GM04504 (cell line): ENCODE results near the gene PASK.

Experiments used
- DNase-seq: peaks from one replicate; pipeline ENCODE4 v3.0.0-alpha.2; 2012; ENCODE audit warnings: low read depth

Gene PASK

GRCh38 chr2:241081643-241082340 lies 67.5 kb downstream of the PASK start:
- no peak for DNase-seq

DNA sequence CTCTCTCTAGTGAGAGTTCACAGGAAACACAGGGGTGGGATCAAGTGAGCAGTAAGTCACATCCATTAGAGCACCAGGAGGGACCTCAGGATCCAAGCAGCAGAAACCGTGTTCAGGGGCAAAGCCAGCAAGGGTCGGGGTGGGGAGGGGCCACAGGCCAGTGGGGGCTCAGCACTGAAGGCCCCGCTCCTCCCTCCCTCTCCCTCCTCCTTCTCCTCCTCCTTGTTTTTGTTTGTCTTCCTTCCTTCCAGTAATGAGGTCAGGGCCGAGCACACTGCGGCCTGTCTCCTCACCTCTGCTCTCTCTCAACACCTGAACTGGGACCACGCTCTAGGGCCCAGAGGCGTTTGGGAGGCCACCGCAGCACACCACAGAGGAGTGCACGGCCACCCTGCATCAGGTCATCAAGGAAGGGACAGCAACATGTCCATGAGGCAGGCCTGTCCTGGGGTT lies 68.1 kb downstream of the PASK start:
- no peak for DNase-seq

DNA sequence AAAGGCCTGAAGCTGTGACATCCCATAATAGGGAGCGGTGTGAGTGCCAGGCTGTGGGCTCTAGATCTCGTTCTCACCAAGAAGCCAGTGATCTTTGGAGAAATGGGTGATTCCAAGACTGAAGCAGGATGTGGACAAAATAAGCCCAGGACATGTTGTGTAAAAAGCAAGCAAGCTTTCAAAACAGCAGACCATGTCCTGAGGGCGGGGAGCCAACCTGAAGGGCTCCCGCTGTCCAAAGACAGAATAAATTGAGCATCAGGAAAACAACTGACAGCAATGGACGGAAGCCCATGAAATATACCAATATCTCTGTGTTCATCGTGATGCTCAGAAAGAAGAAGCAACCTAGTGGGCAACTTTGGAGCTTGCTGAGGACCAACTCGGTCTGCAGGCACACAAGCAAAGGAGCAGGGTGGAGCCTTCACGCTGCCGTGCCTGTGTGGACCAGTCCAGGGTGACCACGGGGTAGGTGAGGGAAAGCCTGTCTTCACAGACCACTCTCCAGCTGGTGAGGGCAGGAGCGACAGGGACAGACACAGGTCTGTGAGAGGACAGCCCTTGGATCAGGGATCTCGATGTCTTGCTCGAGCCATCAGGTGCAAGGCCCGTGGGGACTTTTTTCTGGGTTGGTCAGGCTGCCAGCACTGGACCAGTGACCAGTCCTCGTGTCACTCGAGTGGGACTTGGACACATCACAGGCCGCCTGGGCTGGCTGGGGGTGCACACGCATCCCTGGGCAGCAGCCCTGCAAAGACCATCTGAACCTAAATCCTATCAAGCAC lies 68.7 kb downstream of the PASK start:
- no peak for DNase-seq

GRCh38 chr2:241074901-241075540 lies 74.3 kb downstream of the PASK start:
- DNase-seq, result no peak

DNA sequence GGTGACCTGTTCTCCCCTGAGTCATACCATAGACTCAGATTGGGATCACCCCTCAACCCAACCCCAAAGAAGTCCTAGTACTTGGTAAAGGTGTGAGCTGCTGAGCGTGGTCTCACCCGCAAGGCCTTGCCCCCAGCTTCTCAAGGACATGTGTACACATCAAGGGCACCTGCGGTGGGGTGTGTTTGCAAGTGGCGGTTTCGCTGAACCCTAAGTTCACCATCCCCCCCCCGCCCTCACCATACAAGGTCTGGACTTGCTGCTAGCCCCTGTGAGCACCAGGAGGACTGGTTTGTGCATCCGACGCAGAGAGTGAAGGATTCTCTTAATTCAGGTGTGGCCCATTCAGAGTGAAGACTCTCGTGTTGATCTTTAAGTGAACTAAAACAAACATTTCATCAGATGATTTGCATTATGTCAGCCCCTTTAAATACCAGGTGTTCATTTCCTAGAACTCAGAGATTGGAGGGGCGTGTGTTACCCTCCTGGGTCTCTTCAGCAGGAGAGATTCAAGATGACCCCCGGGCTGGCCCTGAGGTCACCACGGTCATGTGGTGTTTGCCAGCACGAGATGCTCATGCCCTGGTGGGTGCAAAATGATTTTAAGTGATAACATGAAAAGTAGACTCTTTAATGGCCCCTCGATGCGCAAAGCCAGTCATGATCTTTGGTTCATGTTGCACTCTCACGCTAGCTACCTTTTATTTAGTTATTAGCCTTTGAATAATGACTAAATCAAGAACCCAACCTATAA lies 75.0 kb downstream of the PASK start:
- DNase-seq, result no peak

- DNase-seq, result no peak
Observed at GRCh38 chr2:241073166-241074064, 75.9 kb downstream of the PASK start.

DNA sequence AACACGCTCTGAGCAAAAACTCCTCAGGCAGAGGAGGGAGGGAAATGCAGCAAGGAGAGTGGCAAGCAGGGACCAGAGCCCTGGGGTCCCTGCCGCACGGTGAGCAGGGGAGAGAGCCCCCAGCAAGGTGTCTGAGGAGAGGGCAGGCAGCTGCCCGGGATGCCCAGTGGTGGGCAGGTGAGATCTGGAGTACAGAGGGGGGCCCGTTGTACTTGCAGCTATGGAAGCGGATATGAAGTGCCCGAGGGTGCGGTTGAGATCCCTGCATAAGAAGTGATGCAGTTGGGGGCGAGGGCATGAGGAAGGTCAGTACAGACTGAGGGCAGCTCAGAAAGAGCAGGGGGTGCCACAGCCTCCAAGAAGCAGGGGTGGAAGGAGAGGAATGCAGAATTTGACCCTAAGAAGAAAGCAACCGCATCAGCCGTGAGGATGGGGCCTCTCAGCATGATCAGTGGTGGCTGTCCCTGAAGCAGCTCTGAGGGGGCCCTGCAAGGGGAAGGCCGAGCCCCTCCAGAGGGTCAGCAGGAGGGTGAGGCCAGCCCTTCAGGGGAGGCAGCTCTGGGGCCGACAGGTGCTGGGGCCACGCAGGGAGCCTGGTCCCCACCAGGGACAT lies 76.6 kb downstream of the PASK start:
- DNase-seq, result no peak

DNA sequence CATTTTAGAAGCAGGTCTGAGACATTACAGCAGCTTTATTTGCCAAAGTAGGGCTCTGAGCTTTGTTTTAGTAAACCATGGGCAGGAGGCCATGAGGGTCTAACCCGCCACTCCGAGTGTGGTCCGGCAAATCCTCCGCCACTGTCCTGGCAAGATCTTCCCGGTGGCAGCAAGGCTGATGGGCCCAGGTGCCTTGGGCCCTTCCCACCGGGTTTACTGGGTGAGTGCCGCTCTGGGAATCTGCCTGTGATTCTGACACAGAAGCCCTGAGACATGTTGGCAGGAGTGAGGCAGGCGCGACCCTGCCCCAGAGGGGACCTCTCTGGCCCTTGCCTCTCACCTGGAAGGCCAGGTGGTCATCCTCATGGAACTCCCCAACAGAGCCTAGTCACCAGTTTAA lies 77.1 kb downstream of the PASK start:
- no peak for DNase-seq

DNA sequence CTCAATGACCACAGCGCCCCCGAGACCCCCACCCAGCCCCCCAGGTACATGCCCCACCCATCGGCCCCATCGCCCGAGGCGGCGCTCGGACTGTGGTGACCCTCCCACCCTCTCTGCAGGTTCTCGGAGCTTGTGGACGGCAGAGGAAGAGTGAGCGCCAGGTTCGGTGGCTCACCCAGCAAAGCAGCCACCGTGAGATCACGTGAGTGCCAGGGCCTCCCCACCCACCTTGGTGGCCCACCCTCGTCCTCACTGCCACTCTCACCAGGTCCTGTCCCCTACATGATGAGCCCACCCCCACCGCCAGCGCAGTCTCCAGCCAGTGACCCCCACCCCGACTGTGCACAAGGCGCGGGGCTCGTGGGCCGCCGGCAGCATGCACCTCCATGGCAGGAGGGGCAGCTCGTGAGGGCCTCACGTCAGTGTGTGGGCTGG lies 77.6 kb downstream of the PASK start:
- DNase-seq, result no peak

DNA sequence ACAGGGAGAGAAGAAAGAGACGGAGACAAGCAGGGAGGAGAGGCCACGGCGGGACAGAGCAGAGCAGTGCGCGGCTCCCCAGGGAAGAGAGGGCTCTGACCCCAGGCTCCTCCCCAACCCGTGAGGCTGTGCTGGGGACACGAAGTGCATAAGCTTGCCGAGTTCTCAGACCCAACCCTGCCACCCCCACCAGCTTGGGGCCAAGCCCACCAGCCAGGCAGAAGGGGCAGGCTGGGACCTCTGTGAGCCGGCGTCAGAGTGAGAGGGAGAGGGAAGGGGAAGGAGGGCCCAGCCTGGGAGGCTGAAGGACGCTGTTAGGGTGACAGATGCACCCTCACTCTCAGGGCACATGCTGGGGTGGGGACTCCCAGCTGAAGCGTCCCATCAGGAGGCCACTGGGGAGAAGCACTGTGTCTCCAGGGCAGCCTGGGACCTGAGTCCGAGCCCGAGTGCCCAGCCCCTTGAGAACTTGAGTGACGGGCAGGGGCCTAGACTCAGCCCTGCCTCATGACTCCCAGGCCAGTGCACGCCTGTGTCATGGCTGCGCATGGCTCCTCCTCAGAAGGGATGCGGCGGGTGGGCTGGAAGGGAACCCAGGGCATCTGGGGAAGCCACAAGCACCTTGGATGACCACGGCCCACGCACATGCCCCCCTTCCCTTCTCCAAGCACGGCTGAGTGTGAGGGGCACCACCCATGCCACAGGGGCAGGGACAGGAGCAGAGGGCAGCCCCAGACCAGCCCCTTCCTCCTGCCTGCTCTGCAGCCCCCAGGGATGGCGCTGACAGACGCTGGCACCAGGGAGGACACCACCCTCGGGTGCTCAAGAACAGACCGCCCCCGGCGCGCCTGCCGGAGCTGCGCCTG lies 78.2 kb downstream of the PASK start:
- no peak for DNase-seq

DNA sequence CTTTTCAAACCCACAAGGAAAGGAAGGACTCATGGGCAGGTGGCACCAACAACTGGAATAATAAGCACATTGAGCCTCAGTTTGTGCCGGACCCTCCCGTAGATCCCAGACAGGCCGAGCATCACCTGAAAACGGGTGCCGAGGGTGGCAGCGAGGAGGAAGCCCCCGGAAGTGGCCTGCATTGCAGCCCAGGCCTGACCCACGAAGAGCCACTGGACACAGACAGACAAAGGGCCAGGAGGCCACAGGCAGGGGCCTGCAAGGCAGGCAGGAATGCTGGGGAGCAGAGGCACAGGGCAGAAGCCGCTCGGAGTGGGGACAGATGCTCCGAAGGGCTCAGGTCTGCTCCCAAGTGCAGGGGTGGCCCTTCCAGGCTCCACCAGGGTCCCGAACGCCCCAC lies 78.9 kb downstream of the PASK start:
- DNase-seq, result no peak

DNA sequence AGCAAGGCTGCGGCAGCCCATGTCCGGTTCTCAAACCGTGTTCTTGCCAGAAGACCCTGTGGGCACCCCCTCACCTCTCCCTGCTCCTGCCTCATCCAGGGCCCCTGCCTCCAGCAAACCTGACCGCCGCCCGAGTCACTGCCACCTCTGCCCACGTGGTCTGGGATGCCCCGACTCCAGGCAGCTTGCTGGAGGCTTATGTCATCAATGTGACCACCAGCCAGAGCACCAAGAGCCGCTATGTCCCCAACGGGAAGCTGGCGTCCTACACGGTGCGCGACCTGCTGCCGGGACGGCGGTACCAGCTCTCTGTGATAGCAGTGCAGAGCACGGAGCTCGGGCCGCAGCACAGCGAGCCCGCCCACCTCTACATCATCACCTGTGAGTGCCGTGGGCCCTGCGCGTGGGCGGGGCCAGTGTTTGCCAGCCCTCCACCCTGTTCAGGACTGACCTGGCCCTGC lies 79.4 kb downstream of the PASK start:
- DNase-seq, result no peak

DNA sequence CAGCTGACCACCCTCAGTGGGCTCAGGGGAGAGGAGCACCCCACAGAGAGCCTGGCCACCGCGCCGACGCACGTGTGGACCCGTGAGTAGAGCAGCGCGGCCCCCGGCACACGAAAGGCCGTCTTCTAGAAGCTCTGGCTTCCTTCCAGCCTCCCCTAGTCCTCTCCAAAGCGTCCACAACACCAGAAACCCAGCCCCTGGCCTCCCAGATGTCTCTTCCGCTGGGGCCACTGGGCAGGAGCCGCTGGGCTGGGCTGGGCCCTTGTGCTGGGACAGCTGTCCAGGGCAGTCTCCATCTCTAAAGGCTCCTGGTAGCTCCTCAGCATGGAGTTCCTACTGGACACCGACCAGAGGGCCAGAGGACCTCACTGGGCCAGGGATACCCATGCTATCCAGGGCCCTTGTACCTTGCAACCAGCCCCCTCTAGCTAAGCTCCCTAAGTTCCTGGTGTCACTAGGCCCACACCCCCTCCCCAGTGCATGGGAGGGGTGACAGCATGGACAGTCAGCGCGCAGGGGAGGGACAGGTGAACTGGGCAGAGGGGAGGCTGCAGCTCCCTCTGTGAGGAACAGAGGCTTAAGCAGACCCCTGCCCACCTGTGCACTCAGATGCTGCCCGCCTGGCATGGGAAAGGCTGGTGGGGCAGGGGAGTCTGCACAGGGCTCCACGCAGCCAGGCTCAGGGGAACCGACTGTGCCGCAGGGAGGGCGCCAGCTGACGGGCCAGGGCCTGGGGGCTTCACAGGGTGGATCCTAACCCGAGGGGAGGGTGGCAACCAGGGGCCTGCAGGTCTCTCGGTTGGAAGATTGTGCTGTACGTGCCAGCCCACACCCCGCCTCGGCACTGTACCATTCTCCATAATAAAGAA lies 80.1 kb downstream of the PASK start:
- no peak for DNase-seq

DNA sequence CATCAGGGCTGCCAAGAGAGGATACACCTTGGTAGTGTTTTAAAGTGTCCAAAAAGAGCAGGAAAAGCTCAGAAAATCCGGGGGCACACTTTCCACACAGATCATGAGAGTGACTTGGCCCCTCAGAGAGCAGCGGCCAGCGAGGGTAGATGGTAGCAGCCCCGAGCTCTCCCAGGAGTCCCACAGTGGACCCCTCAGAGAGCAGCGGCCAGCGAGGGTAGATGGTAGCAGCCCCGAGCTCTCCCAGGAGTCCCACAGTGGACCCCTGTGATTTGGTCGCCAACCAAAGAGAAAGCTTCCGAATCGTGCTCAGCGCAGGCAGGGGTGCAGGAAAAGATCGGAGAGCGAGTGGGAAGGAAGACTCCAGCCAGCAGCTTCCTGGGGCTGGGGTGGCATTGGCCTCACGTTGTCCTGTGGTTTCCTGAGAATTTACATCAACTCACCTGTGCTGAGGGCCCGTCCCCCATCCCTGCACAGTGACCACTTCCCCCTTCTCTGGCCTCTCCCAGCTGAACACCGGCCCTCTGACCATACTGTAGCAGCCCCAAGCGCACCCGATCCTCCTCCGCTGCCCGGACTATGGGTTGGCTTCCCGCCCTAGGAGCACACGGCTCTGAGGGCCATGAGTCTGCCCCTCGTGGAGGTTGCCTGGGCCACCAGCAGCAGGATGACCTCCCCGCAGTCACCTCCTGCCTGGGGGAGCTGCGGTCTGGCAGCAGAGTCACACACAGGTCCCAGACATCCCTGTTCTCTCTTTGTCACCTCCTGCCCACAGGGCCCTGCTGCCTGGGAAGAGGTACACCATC lies 80.9 kb downstream of the PASK start:
- no peak for DNase-seq

GRCh38 chr2:241067501-241068135 lies 81.7 kb downstream of the PASK start:
- no peak for DNase-seq

DNA sequence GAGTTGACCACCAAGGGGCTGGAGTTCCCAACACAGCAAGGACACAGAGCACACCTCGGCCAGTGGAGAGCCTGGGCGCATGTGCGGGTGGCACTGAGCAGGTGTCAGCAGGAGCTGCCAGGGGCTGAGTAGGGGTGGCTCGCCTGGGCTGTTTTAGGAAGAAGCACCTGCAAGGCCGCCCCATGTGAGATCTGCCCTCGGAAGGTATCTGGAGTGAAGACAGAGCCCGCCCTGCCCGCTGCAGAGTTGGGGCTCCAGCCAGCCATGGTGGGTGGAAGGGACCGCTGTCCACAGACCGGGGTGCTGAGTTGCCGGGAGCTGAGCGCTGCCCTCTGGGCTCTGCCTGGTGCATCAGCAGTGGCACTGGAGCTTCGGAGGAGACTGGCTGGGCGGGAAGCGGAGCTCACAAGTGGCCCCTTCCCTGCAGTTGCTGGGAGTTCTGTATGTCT lies 82.4 kb downstream of the PASK start:
- DNase-seq, result no peak

DNA sequence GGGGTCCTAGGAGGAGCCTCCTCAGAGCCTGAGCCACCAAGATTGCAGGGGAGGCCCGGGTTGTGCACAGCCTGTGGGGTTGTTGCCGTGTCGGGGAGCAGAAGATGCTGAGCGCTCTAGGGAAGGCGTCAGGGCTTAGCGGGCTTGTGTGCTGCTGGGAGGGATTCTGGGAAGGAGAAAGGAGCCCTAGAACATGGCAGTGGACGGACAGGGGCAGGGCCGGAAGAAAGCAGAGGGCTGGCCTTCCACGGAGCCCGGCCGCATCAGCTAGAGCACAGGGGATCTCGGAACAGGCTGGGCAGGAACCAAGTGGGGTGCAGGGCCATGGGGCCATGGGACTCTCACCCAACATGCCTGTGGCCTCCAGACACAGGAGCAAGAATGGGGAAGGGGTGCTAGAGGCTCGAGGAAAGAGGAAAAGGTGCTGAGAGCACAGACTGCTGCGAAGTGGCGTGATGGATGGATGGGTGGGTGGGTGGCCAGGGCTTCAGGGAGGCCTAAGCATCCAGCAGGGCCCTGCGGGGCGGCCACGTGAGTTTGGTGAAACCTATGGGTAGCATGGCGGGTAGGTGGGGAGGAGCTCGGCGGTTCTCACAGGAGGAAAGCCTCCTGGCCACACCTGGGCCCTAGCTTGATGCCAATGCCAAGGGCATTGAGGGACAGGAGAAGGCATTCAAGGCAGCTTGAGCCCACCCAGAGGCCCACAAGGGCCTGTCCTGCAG lies 82.9 kb downstream of the PASK start:
- no peak for DNase-seq
